Kidney (tissue), 22 donors: ENCODE measurements around the gene ECI2. TPM values are rescaled to one million over a fixed set of nuclear protein-coding genes. Genes with fewer than 3 reads are reported as not detected.

Experiments
- DNase-seq, 5 donors: peaks; one replicate each; pipeline ENCODE4 v3.0.0-alpha.2; 2013 to 2020
- FAIRE-seq: peaks from 2 replicates; lab custom pipeline; 2012; peaks lifted over from hg19 to GRCh38; lab: Jason Lieb, UNC
- H3K27ac ChIP-seq, 2 donors: one replicate each; pipeline ENCODE4 v1.7.0; 2013; ENCODE audit warnings: low read depth in 2 of 2, low read length in 2 of 2, inconsistent platforms in 1 of 2
- H3K27me3 ChIP-seq: one replicate; pipeline ENCODE4 v1.7.1; 2013; ENCODE audit warnings: low read length, inconsistent platforms; ENCODE audit not compliant: control insufficient read depth, insufficient read depth
- H3K36me3 ChIP-seq, 3 donors: one replicate each; pipeline versions ENCODE4 v1.7.0 to v1.7.1; 2013; ENCODE audit warnings: low read length in 3 of 3, control low read depth in 1 of 3, inconsistent platforms in 1 of 3; ENCODE audit not compliant: insufficient read depth in 3 of 3, control insufficient read depth in 2 of 3
- H3K4me1 ChIP-seq, 3 donors: one replicate each; pipeline versions ENCODE4 v1.7.0 to v1.7.1; 2013; ENCODE audit warnings: low read length in 3 of 3, inconsistent platforms in 1 of 3, low read depth in 1 of 3; ENCODE audit not compliant: control insufficient read depth in 2 of 3, insufficient read depth in 2 of 3
- H3K4me3 ChIP-seq, 3 donors: one replicate each; pipeline versions ENCODE4 v1.7.0 to v1.8.1; 2013; ENCODE audit warnings: low read length in 3 of 3, control low read depth in 1 of 3, inconsistent platforms in 1 of 3
- H3K9ac ChIP-seq, 3 donors: one replicate each; pipeline versions ENCODE4 v1.7.0 to v1.7.1; 2013; ENCODE audit warnings: low read length in 3 of 3, control low read depth in 1 of 3, inconsistent platforms in 1 of 3
- H3K9me3 ChIP-seq, 3 donors: one replicate each; pipeline versions ENCODE4 v1.7.0 to v1.7.1; 2013; ENCODE audit warnings: low read length in 3 of 3, control low read depth in 1 of 3, inconsistent platforms in 1 of 3; ENCODE audit not compliant: control insufficient read depth in 2 of 3, insufficient read depth in 1 of 3
- intact Hi-C: fragments of 100-400 bp; cut with DNase I; formaldehyde crosslinking; loops from one replicate; pipeline ENCODE4 v1.11.1; 2022
- long read RNA-seq, 10 donors: library from polyadenylated mRNA in 1 of 10; unstranded in 1 of 10; transcript quantifications; one replicate each; pipeline ENCODE4 v2.0.0 and lab custom pipeline, GENCODE V29; 2021 to 2026
- polyA plus RNA-seq: library from polyadenylated mRNA; stranded (reverse); fragments of 350-450 nt; fragmentation: Illumina TruSeq; extraction: RNeasy Lipid Tissue Mini Kit (QIAGEN cat#74804); gene quantifications from one replicate; pipeline ENCODE4 v1.2.3, GENCODE V29; 2014; ENCODE audit warnings: low read depth, low replicate concordance; ENCODE audit not compliant: insufficient read depth
- total RNA-seq: library from RNA; stranded (reverse); fragmentation: NEBNext Ultra II Directional; extraction: Animal tissue kit (Norgen Biotek cat#: 25700); gene quantifications from one replicate; pipeline ENCODE4 v1.2.1, GENCODE V29; 2021
- TF ChIP-seq, protein P1 (sequence below): IDR thresholded peaks from 3 replicates; pipeline ENCODE4 v1.5.1; 2012; ENCODE audit warnings: mild to moderate bottlenecking, moderate library complexity, borderline replicate concordance; ENCODE audit not compliant: insufficient read depth; ENCODE audit errors: extremely low read depth
- donor health status: control.
- donor health status: control.
- donor health status: control.
- donor health status: control.
- donor health status: control.
- donor health status: DM: yes; HTN: yes; CAD: no.
- donor health status: Normal renal cell carcinoma (clear cell type).

Gene ECI2, protein sequence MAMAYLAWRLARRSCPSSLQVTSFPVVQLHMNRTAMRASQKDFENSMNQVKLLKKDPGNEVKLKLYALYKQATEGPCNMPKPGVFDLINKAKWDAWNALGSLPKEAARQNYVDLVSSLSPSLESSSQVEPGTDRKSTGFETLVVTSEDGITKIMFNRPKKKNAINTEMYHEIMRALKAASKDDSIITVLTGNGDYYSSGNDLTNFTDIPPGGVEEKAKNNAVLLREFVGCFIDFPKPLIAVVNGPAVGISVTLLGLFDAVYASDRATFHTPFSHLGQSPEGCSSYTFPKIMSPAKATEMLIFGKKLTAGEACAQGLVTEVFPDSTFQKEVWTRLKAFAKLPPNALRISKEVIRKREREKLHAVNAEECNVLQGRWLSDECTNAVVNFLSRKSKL
- total RNA-seq = 51.9 TPM
- 210 TPM for polyA plus RNA-seq
- long read RNA-seq, donor 1, transcript ECI2-202 (10 exons, 1,407 nt) = major isoform, 9 of 19 reads
- long read RNA-seq, donor 1, partial matches to known transcripts = 7 of 19 reads
- long read RNA-seq, donor 1, other reads (novel, unspliced or antisense) = 0 of 19 reads
- long read RNA-seq, donor 2, transcript ECI2-201 (10 exons, 1,380 nt) = major isoform, 12 of 31 reads
- long read RNA-seq, donor 2, transcript ECI2-202 (10 exons, 1,407 nt) = minor isoform, 10 of 31 reads
- long read RNA-seq, donor 2, partial matches to known transcripts = 7 of 31 reads
- long read RNA-seq, donor 2, other reads (novel, unspliced or antisense) = 0 of 31 reads
- long read RNA-seq, donor 3, transcript ECI2-201 (10 exons, 1,380 nt) = minor isoform, 17 of 55 reads
- long read RNA-seq, donor 3, transcript ECI2-209 (4 exons, 558 nt) = minor isoform, 7 of 55 reads
- long read RNA-seq, donor 3, transcript ECI2-202 (10 exons, 1,407 nt) = major isoform, 22 of 55 reads
- long read RNA-seq, donor 3, partial matches to known transcripts = 9 of 55 reads
- long read RNA-seq, donor 3, other reads (novel, unspliced or antisense) = 0 of 55 reads
- long read RNA-seq, donor 4, transcript ECI2-201 (10 exons, 1,380 nt) = minor isoform, 7 of 28 reads
- long read RNA-seq, donor 4, transcript ECI2-202 (10 exons, 1,407 nt) = major isoform, 21 of 28 reads
- long read RNA-seq, donor 4, partial matches to known transcripts = 0 of 28 reads
- long read RNA-seq, donor 4, other reads (novel, unspliced or antisense) = 0 of 28 reads
- long read RNA-seq, donor 5, partial matches to known transcripts = 0 of 4 reads
- long read RNA-seq, donor 5, other reads (novel, unspliced or antisense) = 0 of 4 reads
- long read RNA-seq, donor 6, transcript ECI2-201 (10 exons, 1,380 nt) = minor isoform, 24 of 99 reads
- long read RNA-seq, donor 6, transcript ECI2-209 (4 exons, 558 nt) = minor isoform, 6 of 99 reads
- long read RNA-seq, donor 6, transcript ECI2-202 (10 exons, 1,407 nt) = major isoform, 39 of 99 reads
- long read RNA-seq, donor 6, partial matches to known transcripts = 30 of 99 reads
- long read RNA-seq, donor 6, other reads (novel, unspliced or antisense) = 0 of 99 reads
- long read RNA-seq, donor 7, transcript ECI2-202 (10 exons, 1,407 nt) = major isoform, 9 of 26 reads
- long read RNA-seq, donor 7, transcript ECI2-201 (10 exons, 1,380 nt) = minor isoform, 8 of 26 reads
- long read RNA-seq, donor 7, partial matches to known transcripts = 8 of 26 reads
- long read RNA-seq, donor 7, other reads (novel, unspliced or antisense) = 1 of 26 reads
- long read RNA-seq, donor 8, transcript ECI2-201 (10 exons, 1,380 nt) = major isoform, 12 of 33 reads
- long read RNA-seq, donor 8, transcript ECI2-202 (10 exons, 1,407 nt) = major isoform, 12 of 33 reads
- long read RNA-seq, donor 8, partial matches to known transcripts = 7 of 33 reads
- long read RNA-seq, donor 8, other reads (novel, unspliced or antisense) = 0 of 33 reads
- long read RNA-seq, donor 9, transcript ECI2-201 (10 exons, 1,380 nt) = major isoform, 7 of 12 reads
- long read RNA-seq, donor 9, partial matches to known transcripts = 0 of 12 reads
- long read RNA-seq, donor 9, other reads (novel, unspliced or antisense) = 0 of 12 reads
- long read RNA-seq, donor 10, transcript ECI2-202 (10 exons, 1,407 nt) = major isoform, 6 of 46 reads
- long read RNA-seq, donor 10, partial matches to known transcripts = 36 of 46 reads
- long read RNA-seq, donor 10, other reads (novel, unspliced or antisense) = 0 of 46 reads

DNA sequence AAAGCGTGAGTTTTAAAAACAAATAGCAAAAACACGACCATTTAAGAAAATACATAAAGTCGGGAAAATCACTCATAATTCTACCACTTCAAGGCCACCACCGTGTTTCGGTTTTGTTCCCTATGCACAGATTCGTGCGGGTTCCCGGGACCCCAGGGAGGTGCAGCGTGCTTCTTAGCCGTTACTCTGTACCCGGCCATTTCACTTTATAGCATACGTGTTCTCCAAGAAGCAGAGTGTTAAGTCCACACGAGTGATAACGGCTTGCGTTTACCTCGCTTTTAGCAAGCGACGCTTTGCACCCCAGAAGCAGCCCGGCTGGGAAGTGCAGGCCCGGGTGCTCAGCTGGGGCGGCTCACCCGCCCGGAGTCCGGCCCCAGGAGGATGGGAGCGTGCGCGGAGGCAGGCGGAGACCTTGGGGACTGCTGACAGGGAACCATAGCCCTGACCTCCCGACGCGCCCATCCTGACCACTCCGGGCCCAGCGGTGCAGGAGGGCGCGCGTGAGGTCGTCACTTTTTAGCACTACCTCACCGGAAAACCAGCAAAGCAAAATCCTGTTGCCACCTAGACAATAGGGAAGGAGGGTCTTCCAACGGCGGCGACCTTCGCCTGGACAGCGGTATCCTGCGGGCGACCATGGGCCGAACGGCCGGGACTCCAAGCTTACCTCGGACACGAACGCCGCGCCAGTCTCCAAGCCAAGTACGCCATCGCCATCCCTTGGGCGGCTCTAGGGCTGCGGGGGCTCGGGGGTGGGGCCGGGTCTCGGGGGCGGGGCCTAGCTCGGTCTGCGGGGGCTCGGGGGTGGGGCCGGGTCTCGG is at the start of gene ECI2:
TSS of gene ECI2 (minus strand) at position 735 of the 824 bp plus-strand sequence. CDS start at position 720, 15 bp downstream.
- intact Hi-C loops = no loop called here
- peak within 1 kb of the TSS; percentile 89 to 91 (median 91) for H3K4me3 ChIP-seq
- no peaks in the 10 kb centered on the region for H3K27me3 ChIP-seq
- H3K9me3 ChIP-seq = no peaks in the 10 kb centered on the region
- H3K27ac ChIP-seq = peak within 1 kb of the TSS; percentile 92
- peaks cover 3 to 9% (median 9%) of the 10 kb centered on the region in 3 donors for H3K4me1 ChIP-seq
- TF ChIP-seq, protein P1, sequence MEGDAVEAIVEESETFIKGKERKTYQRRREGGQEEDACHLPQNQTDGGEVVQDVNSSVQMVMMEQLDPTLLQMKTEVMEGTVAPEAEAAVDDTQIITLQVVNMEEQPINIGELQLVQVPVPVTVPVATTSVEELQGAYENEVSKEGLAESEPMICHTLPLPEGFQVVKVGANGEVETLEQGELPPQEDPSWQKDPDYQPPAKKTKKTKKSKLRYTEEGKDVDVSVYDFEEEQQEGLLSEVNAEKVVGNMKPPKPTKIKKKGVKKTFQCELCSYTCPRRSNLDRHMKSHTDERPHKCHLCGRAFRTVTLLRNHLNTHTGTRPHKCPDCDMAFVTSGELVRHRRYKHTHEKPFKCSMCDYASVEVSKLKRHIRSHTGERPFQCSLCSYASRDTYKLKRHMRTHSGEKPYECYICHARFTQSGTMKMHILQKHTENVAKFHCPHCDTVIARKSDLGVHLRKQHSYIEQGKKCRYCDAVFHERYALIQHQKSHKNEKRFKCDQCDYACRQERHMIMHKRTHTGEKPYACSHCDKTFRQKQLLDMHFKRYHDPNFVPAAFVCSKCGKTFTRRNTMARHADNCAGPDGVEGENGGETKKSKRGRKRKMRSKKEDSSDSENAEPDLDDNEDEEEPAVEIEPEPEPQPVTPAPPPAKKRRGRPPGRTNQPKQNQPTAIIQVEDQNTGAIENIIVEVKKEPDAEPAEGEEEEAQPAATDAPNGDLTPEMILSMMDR = no peak
- peaks cover 0 to 9% (median 3%) of the 10 kb centered on the region in 3 donors for H3K36me3 ChIP-seq
- H3K9ac ChIP-seq = peak within 1 kb of the TSS; percentile 80 to 90 (median 90)
- DNase-seq (peak in 2 of 5 donors; percentile 79 to 93), FAIRE-seq (no peak)

DNA sequence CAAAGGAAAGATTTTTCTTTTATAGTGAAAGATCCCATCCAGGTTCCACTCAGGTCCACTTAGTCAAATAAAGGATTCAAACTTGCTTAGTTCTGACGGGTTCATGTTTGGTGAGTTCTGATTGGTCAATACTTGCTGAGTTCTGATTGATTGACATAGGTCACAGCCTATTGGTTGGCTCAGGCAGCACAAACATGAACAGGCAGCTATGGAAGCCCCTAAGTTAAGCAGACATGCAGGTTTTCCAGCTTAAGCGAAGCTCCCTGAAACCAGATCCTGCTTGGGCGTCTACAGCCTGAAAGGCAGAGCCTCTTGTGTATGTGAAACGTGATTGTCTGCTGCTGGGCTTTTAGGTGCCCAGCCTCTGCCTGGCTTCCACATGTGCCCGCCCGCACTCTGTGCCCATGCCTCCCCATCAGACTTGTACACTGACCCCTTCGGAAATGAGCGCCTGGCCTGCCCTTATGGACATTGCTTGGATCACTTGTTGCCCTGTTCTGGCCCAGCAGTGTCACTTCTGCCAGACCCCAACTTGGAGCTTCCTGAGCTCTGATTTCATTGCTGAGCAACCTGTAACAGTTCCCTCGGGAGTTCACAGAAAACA is 45.4 kb upstream of the ECI2 start:
- TF ChIP-seq, protein P1 = no peak
- Histone ChIP-seq H3K9ac (no peak overlapping the region), H3K4me1 (no peaks in the 10 kb centered on the region), H3K27ac (no peak overlapping the region), H3K9me3 (no peaks in the 10 kb centered on the region), H3K27me3 (no peaks in the 10 kb centered on the region), H3K4me3 (no peak overlapping the region), H3K36me3 (no peaks in the 10 kb centered on the region)
- FAIRE-seq (no peak), DNase-seq (peak in 4 of 5 donors; percentile 30 to 71 (median 38))
- intact Hi-C loops = no loop called here
